ENCODE data around the gene SLC35D2.

SLC35D2 gene

DNA sequence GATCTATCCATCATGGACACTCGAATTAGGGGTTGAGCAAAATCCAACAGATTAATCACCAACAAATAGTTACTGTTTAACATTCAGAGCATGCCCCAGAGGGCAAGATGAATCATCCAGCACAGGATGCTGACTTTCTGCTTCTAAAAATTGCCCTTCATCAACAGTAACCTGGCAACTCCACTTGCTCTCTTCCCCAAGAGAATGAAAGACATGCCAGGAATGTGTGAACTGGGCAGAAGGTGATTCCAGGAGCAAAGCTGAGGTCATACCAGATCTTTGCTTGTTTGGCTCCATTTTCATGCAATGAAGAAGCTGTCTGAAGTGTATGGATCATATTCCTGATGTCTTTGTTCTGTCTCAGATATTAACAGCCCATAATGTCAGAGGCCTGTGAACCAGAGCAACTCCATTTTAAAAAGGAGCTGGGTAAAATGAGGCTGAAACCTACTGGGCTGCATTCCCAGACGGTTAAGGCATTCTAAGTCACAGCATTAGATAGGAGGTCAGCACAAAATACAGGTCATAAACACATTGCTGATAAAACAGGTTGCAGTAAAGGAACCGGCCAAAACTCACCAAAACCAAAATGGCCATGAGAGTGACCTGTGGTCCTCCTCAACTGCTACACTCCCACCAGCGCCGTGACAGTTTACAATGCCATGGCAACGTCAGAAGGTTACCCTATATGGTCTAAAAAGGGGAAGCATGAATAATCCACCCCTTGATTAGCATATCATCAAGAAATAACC, 37.1 kb upstream of the SLC35D2 start:
- Histone ChIP-seq H3K9me2 (replicated peaks; ENCODE audit: control insufficient read depth, low read length) (no peaks in the 10 kb centered on the region), H3K36me3 (ENCODE audit: control insufficient read depth, low read length) (peaks cover 32% of the 10 kb centered on the region), H3K27ac (ENCODE audit: low read depth, low read length) (peak overlapping the region; percentile 99), H3K9me3 (ENCODE audit: control insufficient read depth, insufficient read depth, low read length) (no peaks in the 10 kb centered on the region), H4K20me1 (ENCODE audit: control insufficient read depth, insufficient read depth, low read depth, low read length) (peaks cover 12% of the 10 kb centered on the region), H3K4me3 (ENCODE audit: low read length) (peak overlapping the region; percentile 98), H3K79me2 (ENCODE audit: control insufficient read depth, low read length) (peaks cover 39% of the 10 kb centered on the region), H3F3A (ENCODE audit: control insufficient read depth, insufficient read depth) (peaks cover 13% of the 10 kb centered on the region), H3K4me1 (ENCODE audit: control insufficient read depth, low read length) (peaks cover 27% of the 10 kb centered on the region), H3K27me3 (ENCODE audit: control insufficient read depth, low read length) (no peaks in the 10 kb centered on the region), H3K4me2 (ENCODE audit: low read length) (peak overlapping the region; percentile 72)
- TF ChIP-seq EZH2phosphoT487 (IDR thresholded peaks at IDR 0.05; ENCODE audit: borderline replicate concordance, low read length) = no peak
- TF ChIP-seq CTCF (IDR thresholded peaks at IDR 0.05; ENCODE audit: low read depth, low read length, poor library complexity, severe bottlenecking) = no peak

GRCh38 chr9:96419691-96419969, 36.1 kb upstream of the SLC35D2 start:
- Histone ChIP-seq H3K9me3 (ENCODE audit: control insufficient read depth, insufficient read depth, low read length) (no peaks in the 10 kb centered on the region), H3K4me2 (ENCODE audit: low read length) (peak overlapping the region; percentile 72), H3K27ac (ENCODE audit: low read depth, low read length) (peak overlapping the region; percentile 99), H3K4me1 (ENCODE audit: control insufficient read depth, low read length) (peaks cover 36% of the 10 kb centered on the region), H3K36me3 (ENCODE audit: control insufficient read depth, low read length) (peaks cover 33% of the 10 kb centered on the region), H3K79me2 (ENCODE audit: control insufficient read depth, low read length) (peaks cover 49% of the 10 kb centered on the region), H4K20me1 (ENCODE audit: control insufficient read depth, insufficient read depth, low read depth, low read length) (peaks cover 15% of the 10 kb centered on the region), H3F3A (ENCODE audit: control insufficient read depth, insufficient read depth) (peaks cover 15% of the 10 kb centered on the region), H3K9me2 (replicated peaks; ENCODE audit: control insufficient read depth, low read length) (no peaks in the 10 kb centered on the region), H3K4me3 (ENCODE audit: low read length) (peak overlapping the region; percentile 98), H3K27me3 (ENCODE audit: control insufficient read depth, low read length) (no peaks in the 10 kb centered on the region)
- no peak for TF ChIP-seq CTCF (IDR thresholded peaks at IDR 0.05; ENCODE audit: low read depth, low read length, poor library complexity, severe bottlenecking)
- TF ChIP-seq EZH2phosphoT487 (IDR thresholded peaks at IDR 0.05; ENCODE audit: borderline replicate concordance, low read length) = no peak

- TF ChIP-seq CTCF (IDR thresholded peaks at IDR 0.05; ENCODE audit: low read depth, low read length, poor library complexity, severe bottlenecking) (no peak), EZH2phosphoT487 (IDR thresholded peaks at IDR 0.05; ENCODE audit: borderline replicate concordance, low read length) (no peak)
- Histone ChIP-seq H3K36me3 (ENCODE audit: control insufficient read depth, low read length) (peaks cover 38% of the 10 kb centered on the region), H3K4me2 (ENCODE audit: low read length) (peak overlapping the region; percentile 72), H3K4me1 (ENCODE audit: control insufficient read depth, low read length) (peaks cover 41% of the 10 kb centered on the region), H3K9me3 (ENCODE audit: control insufficient read depth, insufficient read depth, low read length) (no peaks in the 10 kb centered on the region), H3K27ac (ENCODE audit: low read depth, low read length) (peak overlapping the region; percentile 99), H3K27me3 (ENCODE audit: control insufficient read depth, low read length) (no peaks in the 10 kb centered on the region; the same call in 1 of the 2 replicates), H3K4me3 (ENCODE audit: low read length) (peak overlapping the region; percentile 98), H4K20me1 (ENCODE audit: control insufficient read depth, insufficient read depth, low read depth, low read length) (peaks cover 20% of the 10 kb centered on the region), H3F3A (ENCODE audit: control insufficient read depth, insufficient read depth) (peaks cover 20% of the 10 kb centered on the region), H3K9me2 (replicated peaks; ENCODE audit: control insufficient read depth, low read length) (no peaks in the 10 kb centered on the region), H3K79me2 (ENCODE audit: control insufficient read depth, low read length) (peaks cover 54% of the 10 kb centered on the region)
Observed at GRCh38 chr9:96418920-96419690, 35.6 kb upstream of the SLC35D2 start.

Measured in DOHH2 (cell line).